GM18511 (cell line): ENCODE measurements around the gene TTI1.

Experiments
- ATAC-seq: cut with Tn5 transposase; IDR thresholded peaks from one replicate; pipeline ENCODE4 v1.9.1; 2021; ENCODE audit warnings: mild to moderate bottlenecking, moderate library complexity; ENCODE audit not compliant: unreplicated experiment

Gene TTI1

DNA sequence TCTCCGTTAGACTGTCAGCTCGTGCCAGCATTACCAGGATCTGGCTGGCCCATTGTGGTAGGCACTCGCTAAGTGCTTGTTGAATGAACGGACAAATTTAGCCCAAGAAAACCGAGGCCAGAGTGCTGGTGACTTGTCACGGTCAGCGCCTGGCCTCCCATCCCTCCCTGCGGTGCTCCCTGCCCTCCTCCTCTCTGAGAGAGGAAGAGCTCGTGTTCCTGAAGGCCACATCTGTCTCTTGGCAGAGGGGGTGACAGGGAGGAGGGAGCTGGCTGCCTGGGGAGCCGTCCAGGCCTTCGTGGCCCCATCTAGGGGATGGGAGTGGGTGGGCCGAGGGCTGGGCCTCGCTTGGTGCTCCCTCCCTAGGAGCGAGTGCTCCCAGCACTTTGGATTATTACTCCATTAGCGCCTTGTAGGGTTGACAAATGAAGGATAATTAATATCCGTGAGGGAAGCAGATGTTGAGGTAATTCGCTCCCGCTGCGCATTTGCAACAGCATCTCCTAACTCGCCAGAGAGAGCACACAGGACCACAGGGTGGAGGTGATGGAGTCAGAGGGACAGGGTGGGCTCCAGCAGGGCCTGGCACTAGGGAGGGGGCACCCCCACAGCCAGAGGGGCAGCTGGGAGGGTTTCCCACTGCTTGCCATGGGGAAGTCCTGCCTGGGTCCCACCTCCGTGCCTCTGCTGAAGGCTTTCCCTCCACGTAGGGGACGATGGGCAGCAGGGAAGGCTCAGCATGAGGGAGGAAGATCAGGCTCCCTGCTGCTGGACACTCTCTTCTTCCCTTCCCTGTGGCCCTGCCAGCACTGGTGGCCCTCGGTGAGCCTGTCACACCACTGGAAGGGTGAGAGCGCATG, 93.3 kb downstream of the TTI1 start:
- ATAC-seq: no peak

DNA sequence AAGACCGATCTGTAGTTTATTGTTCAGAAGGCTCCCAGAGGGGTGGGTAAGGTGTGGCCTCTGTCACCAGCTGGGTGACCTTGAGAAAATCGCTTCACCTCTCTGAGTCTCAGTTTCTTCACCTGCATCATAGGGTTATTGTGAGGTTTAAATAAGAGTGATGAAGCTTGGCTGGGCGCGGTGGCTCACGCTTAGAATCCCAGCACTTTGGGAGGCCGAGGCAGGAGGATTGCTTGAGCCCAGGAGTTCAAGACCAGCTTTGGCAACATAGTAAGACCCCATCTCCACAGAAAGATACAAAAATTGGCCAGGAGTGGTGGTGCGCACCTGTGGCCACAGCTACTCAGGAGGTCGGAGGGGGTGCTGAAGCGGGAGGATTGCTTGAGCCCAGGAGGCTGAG, 94.3 kb downstream of the TTI1 start:
- no peak for ATAC-seq

DNA sequence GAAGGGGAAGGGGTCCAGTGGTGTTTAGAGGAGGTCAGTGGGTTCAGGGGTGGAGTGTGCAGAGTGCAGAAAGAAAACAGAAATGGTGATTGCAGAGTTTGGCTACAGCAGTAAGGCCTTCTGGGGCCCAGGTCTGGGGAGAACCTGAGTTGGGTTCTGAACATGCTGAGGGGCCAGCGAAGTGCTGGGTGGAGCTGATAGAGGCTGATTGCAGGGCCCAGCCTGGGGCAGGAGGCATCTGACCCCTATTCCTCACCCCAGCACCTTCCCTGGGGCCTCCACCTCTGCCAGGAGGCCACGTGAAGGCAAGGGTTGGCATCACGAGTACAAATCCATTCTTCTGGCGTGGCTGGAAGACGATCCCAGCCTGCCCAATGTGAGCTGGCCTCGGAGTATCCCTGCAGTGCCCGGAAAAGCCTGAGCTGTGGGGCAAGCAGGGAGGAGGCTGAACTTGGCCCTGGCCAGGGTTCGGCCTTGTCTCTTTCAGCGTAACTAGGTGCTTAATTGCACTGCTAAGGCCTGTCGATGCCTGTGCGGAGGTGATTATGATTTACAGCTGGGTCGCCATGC, 95.0 kb downstream of the TTI1 start:
- no peak for ATAC-seq

DNA sequence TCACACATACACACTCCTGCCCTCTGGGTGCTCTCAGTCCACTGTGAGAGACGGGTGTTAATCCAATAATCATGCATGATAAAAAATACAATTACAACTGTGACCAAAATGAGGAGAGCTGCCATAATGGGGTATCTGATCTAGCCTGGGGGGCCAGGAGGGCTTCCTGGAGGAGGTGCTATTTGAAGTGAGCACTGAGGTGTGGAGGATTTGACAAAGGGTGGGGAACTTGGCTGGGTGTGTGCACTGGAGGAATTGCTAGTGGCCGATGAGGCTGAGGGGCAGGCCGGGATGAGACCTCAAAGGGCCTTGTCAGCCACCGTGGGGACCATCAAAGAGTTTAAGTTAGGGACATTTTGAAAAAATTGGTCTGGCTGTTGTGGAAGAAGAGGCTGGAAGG, 95.6 kb downstream of the TTI1 start:
- ATAC-seq: no peak

DNA sequence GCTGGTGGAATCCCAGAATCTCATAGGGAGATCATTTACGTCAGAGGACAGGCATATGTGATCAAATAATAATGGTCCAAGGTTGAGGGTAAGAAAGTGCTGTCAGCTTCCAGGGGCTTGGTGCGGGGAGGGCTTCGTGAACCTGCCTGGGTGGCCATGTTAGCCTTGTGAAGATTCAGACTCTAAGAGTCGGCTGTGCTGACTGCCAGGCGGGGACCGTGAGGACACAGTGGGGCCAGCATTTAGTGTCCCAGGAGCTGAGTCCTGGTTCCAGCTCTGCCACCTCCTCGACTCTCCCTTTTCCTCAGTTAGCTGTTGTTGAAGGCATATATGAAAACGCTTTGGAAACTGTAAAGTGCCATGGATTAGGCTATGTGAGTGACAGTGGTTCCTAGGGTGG, 96.8 kb downstream of the TTI1 start:
- ATAC-seq: no peak

GRCh38 chr20:37936041-37936440, 97.2 kb downstream of the TTI1 start:
- no peak for ATAC-seq

- no peak for ATAC-seq
These were observed 97.8 kb downstream of the TTI1 start for GRCh38 chr20:37935435-37935834.

GRCh38 chr20:37934634-37935375, 98.5 kb downstream of the TTI1 start:
- no peak for ATAC-seq

GRCh38 chr20:37933786-37934633, 99.2 kb downstream of the TTI1 start:
- ATAC-seq: no peak
